Measurements from ENCODE around the gene TM4SF5.

The TM4SF5 gene

DNA sequence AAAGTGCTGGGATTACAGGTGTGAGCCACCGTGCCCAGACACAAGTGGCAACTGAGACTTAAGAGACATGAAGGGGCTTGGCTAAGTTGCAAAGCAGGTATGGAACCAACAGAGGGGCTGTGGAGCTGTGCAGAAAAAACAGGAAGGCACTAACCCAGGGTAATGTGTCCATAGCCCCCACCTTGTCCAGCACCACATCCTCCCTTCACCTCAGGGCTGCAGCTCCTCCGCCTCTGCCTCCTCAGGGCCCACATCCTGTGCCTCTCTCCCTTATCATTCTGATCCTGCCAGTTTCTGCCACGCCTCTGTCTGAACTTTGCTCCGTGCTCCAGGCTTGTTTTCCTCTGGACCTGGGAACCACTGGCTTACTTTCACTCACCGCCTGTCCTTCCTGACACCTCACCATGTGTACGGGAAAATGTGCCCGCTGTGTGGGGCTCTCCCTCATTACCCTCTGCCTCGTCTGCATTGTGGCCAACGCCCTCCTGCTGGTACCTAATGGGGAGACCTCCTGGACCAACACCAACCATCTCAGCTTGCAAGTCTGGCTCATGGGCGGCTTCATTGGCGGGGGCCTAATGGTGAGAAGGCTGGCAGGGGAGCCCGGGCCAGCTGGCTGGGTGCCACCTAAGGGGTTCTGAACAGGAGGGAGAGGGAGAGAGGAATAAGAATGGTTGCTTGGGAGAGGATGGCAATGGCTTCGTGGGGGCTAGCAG is at the start of gene TM4SF5:
Gene TM4SF5 (plus strand): TSS at position 368 of the 716 bp plus-strand sequence. CDS start 37 bp downstream, at position 405.
- peak; percentile 75 for DNase-seq (ENCODE audit: low spot score)

DNA sequence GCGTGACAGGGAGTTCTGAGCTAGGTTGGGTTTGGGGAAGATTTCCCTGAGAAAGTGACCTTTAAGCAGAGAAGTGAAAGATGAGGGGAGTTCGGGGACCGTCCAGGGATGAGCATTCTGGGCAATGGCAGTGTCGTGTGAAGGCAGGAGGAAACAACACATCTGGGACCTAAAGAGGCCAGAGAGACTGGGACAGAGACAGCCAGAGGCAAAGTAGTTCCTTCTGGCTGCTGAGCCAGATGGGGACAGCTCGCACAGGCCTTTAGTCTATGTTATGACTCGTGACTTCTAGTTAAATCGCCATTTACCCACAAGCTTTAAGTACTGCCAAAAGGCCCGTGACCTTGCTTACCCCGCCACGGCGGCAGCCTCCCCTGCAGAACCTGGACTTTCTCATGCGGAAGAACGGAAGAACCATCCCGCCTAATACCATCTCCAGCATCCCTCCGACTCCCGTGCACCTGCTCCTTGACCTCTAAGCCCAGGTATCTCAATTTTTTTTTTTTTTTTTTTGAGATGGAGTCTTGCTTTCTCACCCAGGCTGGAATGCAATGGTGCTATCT is 48.9 kb upstream of the TM4SF5 start:
- DNase-seq (ENCODE audit: low spot score): no peak

- no peak for DNase-seq (ENCODE audit: low spot score)
Observed at GRCh38 chr17:4724650-4725049, 47.0 kb upstream of the TM4SF5 start.

DNA sequence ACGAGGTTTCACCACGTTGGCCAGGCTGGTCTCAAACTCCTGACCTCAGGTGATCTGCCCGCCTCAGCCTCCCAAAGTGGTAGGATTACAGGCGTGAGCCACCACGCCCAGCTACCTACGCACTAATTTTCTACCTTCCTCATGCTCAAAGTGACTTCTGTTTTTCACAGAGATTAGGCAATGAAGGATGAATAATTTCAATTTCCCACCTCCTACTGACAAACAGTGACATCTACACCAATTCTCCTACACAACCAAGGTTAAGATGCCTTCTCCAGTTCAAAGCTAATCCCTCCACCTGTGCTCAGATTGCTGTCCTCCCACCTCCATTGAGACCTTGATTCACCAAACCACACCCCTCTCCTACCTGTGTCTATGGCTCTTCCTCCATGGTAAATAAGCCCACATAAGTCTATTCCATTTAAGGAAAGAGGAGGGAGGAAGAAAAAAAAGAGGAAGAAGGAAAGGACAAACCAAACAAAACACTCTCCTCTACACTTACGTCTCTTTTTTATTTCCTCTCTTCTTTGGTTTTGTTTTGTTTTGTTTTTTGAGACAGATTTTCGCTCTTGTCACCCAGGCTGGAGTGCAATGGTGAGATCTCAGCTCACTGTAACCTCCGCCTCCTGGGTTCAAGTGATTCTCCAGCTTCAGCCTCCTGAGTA is 45.9 kb upstream of the TM4SF5 start:
- DNase-seq (ENCODE audit: low spot score): no peak

DNA sequence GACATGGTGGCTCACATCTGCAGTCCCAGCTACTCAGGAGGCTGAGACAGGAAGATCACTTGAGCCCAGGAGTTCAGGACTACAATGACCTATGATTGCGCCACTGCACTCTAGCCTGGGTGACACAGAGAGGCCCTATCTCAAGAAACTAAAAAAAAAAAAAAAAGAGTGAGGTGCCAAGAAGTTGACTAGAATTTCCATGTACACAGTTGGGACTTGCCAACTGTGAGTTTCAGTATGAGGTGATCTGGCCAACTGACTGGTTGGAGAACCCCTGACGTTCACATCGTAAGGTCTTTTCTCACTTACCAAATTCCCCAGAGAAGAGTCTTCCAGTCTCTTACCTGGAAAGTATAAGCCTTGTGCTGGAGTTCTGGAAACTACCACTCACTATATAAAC is 43.6 kb upstream of the TM4SF5 start:
- no peak for DNase-seq (ENCODE audit: low spot score)

- DNase-seq (ENCODE audit: low spot score): no peak
Observed at GRCh38 chr17:4733073-4733531, 38.6 kb upstream of the TM4SF5 start.

GRCh38 chr17:4734857-4735475 is 36.7 kb upstream of the TM4SF5 start:
- no peak for DNase-seq (ENCODE audit: low spot score)

GRCh38 chr17:4735876-4736651 is 35.6 kb upstream of the TM4SF5 start:
- no peak for DNase-seq (ENCODE audit: low spot score)

GRCh38 chr17:4738136-4739121 is 33.3 kb upstream of the TM4SF5 start:
- peak; percentile 64 for DNase-seq (ENCODE audit: low spot score)

GRCh38 chr17:4739122-4740024 is 32.3 kb upstream of the TM4SF5 start, which contains the start of the genes CXCL16 and ZMYND15:
Gene CXCL16 (minus strand): TSS chr17:4739928. CDS start chr17:4739339, 589 bp downstream.
Gene ZMYND15 (plus strand): TSS chr17:4739833. CDS start chr17:4740549, 716 bp downstream.
- peak; percentile 58 for DNase-seq (ENCODE audit: low spot score)

DNA sequence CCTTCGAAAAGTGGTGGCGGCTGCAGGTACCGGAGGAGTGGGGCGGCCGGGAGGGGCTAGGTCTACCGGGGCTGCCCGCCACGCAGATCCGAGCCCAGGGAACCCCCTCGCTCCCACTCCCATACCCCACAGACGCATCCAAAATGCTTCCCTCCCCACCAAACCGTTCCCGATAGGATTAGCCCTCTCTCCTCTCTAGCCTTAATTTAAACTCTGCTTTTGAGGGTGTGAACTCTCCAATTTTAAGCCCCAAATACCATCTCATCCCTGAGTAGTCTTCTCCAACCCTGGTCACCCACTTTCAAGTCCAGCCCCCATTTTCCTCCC is 31.7 kb upstream of the TM4SF5 start:
- no peak for DNase-seq (ENCODE audit: low spot score)

DNA sequence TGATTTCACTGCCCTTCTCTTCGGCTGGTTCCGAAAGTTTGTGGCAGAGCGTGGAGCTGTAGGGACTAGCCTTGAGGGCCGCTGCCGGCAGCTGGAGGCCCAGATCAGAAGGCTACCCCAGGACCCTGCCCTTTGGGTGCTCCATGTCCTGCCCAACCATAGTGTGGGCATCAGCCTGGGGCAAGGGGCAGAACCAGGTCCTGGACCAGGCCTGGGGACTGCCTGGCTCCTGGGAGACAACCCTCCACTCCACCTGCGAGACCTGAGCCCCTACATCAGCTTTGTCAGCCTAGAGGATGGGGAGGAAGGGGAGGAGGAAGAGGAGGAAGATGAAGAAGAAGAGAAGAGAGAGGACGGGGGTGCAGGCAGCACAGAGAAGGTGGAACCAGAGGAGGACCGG is 31.1 kb upstream of the TM4SF5 start:
- no peak for DNase-seq (ENCODE audit: low spot score)

DNA sequence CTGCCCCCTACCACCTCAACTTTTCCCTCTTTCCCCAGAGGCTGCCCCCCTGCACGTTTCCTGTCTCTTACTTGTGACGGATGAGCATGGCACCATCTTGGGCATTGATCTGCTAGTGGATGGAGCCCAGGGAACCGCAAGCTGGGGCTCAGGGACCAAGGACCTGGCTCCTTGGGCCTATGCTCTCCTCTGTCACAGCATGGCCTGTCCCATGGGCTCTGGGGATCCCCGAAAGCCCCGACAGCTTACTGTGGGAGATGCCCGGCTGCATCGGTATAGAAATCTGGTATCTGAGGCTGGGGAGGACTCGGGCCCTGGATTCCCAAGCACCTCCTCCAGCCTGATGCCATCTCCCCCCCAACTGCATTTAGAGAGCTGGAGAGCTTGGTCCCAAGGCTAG is 30.1 kb upstream of the TM4SF5 start:
- DNase-seq (ENCODE audit: low spot score): no peak

GRCh38 chr17:4742133-4742532 is 29.6 kb upstream of the TM4SF5 start:
- DNase-seq (ENCODE audit: low spot score): no peak

- DNase-seq (ENCODE audit: low spot score): no peak
Observed at GRCh38 chr17:4742629-4743028, 29.1 kb upstream of the TM4SF5 start.

- no peak for DNase-seq (ENCODE audit: low spot score)
Observed at GRCh38 chr17:4743216-4743615, 28.5 kb upstream of the TM4SF5 start.

GRCh38 chr17:4743898-4744297 is 27.8 kb upstream of the TM4SF5 start:
- DNase-seq (ENCODE audit: low spot score): no peak

DNA sequence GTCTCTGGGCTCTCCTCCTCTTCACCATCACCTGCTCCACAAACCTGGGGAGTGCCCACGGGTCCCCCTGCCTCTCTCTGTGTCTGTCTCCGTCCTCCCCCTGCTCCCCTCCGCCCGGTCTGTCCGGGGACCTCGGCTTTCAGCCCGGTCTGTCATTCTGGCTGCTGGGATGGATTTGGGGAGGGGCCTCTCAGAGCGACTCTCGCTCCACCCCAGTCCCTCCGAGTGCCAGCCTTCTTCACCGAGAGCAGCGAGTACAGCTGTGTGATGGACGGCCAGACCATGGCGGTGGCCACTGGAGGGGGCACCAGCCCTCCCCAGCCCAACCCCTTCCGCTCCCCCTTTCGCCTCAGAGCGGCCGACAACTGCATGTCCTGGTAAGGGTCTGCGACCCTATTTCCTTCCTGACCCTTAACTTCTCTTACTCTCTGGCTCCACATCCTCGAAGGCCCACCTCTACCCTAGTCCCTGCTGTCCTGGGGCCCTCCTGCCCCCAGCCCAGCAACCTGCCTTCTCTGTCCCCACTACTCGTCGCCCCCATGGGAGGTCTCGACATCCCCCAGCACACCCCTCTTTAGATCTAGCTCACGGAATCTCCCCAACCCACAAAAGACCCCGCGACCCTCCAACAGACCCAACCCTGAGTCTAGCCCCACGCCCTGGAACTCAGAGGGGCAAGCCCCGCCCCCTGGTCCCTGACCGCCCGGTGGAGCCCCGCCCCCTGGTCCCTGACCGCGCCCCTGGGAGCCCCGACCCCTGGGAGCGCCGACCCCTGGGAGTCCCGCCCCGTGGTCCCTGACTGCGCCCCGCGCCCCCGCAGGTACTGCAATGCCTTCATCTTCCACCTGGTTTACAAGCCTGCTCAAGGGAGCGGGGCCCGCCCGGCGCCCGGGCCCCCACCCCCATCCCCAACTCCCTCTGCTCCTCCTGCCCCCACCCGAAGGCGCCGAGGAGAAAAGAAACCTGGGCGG is 26.4 kb upstream of the TM4SF5 start:
- no peak for DNase-seq (ENCODE audit: low spot score)
